Myocyte (in vitro differentiated cells): ENCODE results near the gene ATG13. TPM values are rescaled to one million over a fixed set of nuclear protein-coding genes. Genes with fewer than 3 reads are reported as not detected.
A peak's percentile ranks its signal among the peaks of the same experiment; 100 is the strongest.

ENCODE experiments used
- DNase-seq: peaks from one replicate; pipeline ENCODE4 v3.0.0-alpha.2; 2012; ENCODE audit warnings: low read depth
- total RNA-seq: library from RNA; depleted of rRNA; stranded (reverse); fragments of >200 nt; gene quantifications from 2 replicates; pipeline ENCODE4 v1.2.3, GENCODE V29; 2014

The ATG13 gene
- total RNA-seq, 1 donor from 2014 or later = 68.2 TPM

DNA sequence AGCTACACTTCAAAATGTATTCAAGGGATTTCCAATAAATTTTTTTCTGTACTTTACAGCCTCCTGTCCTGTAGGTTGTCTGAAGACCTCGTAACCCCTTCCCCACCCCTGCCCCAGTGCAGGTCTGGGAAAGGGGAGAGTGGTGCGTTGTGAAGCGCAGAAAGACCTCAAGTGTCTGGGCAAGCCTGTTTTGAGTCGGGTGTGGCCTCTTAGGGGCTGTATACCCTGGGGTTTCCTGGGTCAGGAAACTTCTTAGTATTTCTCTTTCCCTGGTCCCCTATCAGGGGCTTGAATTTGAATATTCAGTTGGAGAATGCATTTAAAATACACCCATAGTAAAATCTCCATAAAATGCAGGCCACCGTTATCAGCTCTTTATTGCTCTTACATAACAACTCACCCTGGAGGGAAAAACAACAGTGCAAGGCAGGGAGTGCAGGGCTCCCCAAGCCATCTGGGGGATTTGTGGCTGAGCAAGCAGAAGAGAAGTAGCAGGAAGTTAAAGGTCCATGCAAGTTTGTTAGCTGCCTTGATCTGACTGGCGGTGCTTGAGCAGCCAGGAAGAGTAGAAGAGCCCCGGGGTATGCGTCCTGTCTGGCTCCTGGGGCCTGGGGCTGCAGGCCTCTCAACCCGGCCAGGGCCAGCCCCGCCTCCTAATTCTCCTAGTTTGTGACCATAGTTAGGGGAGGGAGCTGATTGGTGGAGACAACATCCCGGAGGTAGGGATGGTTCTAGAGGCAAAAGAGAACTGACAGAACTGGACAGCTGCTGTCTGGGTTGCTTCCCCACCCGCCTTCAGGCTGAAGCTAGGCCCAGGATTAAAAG is 57.3 kb downstream of the ATG13 start:
- peak; percentile 95 for DNase-seq

DNA sequence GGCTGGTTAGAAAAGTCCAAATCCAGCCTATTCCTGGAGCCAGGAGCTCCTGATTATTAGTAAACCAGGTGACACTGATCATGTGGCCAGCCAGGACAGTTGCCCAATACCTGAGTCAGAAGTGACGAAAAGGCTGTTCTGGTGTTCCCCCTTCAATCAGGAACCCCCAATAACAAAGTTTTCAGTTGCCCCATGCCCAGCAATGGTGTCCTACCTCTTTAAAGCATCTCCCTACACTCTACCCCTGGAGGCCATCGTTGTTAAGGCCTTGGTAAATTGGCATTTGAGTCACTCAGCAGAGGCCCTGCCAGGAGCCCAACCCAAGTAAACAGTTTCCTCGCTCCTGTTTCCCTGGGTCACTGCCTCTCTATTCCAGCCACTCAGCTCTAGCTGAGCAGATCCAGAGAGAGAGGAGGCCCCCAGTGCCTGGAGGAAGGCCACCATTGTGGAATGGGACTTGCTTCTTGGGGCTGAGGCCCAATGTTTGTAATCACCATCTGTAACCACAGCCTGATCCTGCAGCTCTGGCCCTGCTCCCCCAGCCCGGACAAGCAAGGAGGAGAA is 58.0 kb downstream of the ATG13 start:
- DNase-seq = peak; percentile 91

DNA sequence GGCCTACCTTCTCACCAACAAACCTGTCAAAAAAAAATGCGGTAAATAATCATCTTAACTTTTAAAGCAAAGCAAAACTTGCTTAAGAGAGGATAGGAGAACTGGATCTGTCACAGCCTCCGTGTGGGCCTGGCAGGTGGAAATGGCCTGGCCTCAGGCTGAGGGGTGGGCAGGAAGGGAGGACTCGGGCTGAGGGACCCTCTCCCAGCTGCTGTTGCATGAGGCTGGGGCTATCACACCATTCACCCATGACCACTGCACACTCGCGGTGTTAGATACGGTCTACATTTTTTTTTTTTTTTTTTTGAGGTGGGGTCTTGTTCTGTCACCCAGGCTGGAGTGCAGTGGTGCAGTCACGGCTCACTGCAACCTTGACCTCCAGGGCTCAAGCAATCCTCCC is 58.6 kb downstream of the ATG13 start:
- no peak for DNase-seq

DNA sequence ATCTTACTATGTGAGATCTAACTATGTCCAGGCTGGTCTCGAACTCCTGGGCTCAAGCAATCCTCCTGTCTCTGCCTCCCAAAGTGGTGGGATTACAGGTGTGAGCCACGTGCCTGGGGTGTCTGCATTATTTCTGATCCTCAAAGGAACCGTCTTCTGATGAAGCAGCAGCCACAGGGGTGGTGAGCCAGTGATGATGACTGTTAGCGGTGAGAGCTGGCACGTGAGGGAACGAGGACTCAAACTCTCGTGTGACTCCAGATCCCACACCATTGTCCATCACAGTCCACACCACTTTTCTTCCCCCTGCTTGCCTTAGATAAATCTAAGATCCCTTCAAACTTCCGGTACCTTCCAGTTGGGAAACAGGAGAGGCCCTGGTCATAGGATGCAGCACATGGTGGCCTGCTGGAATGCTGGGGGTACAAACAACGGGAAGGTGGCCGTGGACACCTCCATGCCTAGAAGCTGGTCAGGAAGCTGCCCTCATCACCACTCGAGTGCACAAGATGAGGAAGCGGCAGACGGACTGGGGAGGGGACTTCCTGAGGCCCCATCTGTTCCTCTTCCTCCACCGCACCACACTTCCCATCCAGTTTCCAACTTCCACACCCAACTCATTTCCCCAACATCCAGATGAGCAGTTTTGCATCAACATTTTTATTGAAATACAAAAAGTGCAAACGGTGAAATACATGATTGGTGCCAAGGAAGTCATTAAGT is 59.2 kb downstream of the ATG13 start:
- DNase-seq = no peak

DNA sequence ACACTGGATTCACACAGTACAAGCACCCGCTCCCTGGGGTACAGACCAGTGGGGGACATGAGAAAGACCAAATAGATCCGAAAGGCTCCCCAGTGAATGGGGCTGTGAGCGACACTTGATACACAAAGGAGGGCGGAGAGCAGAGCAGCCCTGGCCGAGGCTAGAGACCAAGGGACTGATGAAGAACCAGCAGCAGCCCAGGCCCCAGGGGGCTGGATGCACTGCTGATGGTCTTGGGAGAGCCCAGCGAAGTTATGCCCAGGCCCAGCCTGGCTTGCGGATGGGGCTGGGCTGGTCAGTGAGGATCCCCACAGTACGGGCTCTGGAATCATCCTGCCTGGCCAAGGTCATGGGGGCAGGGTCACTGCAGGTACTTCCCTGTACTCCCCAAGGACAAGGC is 59.8 kb downstream of the ATG13 start:
- DNase-seq = no peak

DNA sequence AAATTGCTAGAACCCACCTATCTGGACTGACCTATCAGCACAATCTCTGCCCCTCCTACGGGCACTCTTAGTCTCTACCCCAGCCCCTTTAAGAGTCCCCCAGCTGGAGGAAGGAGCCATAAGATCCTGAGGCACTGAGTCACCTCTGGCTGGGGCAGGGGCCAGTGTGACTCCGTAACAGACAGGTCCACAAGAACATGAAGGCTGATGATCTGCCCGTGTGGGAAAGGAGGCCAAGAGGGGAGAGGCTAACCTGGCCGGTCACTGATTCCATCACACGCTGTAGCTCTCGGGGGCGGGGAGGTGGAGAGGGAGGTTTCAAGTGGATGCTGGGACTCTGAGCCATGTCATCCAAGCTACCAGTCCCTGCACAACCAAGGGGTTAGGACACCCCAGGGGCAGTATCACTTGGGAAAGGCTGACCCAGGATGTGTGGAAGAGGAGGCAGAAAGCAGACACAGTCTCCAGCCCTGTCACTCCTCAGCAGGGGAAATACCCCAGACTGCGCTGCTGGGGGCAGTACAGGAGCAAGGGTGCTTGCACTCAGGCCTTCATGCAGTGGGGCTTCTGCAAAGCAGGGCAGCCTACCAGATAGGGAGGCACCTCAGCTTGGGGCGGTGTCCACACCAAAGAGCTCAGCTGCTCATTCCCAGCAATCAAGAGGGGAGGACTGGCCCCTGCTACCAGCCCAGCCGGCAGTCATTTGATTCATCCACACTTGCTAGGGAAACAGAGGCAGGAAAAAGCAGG is 60.8 kb downstream of the ATG13 start:
- no peak for DNase-seq

DNA sequence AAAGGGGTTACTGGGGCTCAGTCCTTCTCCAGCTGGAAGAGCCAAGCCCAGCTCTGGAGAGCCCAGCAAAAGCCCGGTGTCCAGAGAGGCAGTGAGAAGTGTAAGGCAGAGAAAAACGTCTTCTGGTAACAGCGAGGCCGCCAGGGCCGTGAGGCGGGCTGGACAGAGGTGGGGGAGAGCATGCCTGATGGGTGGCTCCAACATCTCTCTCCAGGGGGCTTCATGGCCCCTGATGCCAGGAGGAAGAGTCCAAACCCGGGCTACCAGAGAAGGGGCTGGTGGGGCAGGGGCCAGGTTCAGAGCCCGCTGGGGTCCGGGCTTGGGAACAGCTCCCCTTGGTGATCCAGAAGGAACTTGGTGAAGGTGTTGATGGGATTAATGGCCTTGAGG is 61.4 kb downstream of the ATG13 start:
- no peak for DNase-seq

DNA sequence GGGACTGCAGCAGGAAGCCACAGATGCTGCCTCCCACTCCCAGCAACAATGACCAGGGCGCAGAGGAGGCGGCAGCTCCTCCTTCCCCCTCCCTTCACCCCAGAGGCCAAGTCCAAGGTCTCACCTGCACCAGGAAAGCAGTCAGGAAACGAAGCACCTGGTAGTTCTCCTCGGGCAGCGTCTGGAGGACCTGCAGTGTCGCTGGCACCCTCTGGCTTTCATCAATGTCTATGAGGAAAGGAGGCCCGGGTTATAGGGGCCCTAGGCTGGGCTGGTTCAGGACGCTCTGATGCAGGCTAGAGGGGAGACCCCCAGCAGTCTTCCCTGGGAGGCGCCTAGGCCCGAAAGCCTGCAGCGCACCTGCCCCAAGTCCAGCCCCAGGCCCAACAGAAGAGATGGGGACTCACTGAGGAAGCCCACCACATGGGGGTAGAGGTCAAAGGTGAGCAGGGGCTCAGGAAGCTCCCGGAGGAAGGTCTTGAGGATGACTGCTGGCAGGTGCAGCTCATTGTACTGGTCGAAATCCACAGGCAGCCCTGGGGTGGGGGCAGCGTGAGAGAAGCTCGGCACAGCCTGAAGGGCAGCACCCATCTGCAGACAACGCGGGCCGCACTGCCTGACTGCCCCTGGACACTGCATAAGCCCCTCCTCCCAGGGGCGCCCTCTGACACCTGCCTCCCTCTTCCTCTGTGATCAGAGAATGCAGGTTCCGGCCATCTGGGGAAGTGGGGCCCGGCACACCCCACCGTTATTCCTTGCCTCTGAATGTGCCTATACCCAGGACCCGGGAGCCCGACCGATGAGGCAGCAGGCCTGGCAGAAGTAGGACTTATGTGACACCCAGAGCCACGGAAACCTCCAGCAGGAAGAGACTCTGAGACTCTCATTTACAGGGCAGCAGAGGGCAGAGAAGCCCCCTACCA is 62.1 kb downstream of the ATG13 start:
- no peak for DNase-seq

DNA sequence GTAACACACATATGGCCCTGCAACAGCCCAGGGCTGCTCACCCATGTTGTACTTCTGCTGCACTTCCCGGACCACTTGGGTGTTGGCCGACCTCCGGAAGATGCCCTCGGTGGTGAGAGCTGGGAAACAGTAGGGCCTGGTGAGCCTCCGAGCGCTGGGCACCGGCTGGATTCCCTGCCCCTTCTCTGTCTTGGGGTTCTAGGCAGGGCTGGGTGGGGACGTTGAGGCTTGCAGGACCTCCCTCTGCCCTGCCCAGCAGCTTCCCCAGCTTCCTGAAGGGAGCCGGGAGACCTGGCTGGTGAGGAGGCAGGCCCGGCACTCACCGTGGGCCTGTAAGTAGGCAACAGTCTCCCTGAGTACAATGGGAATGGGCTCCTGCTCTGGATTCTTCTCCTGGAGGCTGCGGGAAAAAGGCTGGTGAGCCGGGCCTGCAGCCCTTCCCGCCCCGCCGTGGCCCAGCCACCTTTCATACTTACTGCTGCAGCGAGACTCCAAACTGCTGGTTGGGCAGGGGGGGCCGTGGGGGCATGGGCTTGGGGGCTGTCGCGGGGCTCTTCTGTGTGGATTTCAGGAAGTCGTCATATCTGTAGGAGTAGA is 62.9 kb downstream of the ATG13 start:
- DNase-seq = no peak

DNA sequence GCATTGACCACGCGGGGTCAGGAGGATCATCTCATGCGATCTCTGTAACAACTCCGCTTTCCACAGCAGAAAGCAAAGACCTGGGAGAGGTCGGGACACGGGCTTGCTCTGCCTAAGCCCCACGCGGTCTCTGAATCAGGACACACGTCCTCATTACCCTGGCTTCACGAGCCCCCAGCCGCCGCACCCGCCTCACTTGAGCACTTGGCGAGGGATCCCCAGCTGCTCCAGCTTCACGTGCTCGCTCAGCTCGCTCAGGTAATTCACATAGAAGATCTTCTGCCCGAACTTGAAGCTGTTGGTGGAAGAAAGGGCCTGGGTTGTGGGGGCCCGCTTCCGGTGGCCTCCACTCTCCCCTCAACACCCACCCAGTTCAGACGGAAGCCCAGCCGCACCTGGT is 63.5 kb downstream of the ATG13 start:
- no peak for DNase-seq

DNA sequence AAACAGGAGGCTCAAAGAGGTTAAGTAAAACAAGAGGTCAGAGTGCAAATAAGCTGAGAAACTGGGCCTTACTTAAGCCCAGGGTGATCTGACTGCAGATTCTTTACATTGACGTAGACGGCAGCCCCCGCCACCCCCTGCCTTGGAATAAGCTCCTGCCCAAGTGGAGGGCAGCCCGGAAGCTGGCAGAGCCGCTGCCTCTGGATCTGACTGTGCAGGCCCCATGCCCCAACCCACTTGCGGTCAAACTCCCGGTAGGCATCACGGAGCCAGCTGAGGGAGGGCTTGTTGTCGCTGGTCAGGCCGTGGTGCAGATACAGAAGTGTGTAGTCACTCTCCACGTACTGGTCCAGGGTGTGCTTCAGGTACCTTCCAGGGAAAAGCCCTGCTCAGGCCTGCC is 64.5 kb downstream of the ATG13 start:
- no peak for DNase-seq

DNA sequence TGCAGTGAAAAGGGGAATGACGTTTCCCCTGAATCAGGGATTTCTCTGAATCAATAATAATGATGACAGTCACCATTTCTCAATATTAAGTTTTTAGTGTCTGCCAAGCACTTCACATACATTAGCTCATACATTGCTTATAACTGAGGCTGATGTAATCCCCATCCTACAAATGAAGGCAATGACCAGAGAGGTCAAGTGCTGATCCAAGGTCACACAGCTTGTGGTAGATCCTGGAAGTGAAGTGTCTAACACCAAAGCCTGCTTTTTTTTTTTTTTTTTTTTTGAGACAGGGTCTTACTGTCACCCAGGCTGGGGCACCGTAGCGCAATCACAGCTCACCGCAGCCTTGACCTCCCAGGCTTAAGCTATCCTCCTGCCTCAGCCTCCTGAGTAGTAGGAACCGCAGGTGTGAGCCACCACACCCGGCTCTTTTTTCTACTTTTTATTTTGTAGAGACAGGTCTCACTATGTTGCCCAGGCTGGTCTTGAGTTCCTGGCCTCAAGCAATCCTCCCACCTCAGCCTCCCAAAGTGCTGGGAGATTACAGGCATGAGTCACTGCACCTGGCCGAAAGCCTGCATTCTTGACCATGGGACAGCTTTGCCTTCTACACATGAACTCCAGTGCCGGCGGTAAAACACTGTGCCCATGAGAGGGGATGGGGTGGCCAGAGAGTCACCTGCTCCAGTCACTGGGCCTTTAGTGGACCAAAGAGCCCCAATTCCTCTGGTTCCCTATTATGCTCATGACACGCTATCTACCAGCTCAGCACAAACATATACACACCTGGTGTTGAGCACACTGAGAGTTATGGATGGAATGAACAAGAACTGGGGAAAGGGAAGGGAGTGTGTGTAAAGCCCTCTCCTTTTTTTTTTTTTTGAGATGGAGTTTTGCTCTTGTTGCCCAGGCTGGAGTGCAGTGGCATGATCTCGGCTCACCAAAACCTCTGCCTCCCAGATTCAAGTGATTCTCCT is 65.7 kb downstream of the ATG13 start:
- no peak for DNase-seq

DNA sequence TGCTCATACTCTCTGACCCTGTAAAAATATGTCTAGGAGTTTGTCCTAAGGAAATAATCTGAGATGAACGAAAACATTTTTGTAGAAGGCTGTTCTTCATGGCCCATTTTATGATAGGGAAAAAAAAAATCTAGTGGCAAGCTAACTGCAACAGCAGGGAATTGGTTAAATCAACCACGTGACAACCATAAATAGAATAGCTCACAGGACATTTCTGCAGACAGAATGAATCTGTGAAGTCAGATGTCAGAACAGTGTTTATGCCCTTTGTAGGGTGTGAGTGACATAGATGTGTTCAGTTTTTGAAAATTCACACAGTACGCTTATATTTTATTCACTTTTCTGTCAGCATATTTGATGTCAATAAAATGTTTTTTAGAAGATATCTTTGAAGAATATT is 67.0 kb downstream of the ATG13 start:
- peak; percentile 56 for DNase-seq

DNA sequence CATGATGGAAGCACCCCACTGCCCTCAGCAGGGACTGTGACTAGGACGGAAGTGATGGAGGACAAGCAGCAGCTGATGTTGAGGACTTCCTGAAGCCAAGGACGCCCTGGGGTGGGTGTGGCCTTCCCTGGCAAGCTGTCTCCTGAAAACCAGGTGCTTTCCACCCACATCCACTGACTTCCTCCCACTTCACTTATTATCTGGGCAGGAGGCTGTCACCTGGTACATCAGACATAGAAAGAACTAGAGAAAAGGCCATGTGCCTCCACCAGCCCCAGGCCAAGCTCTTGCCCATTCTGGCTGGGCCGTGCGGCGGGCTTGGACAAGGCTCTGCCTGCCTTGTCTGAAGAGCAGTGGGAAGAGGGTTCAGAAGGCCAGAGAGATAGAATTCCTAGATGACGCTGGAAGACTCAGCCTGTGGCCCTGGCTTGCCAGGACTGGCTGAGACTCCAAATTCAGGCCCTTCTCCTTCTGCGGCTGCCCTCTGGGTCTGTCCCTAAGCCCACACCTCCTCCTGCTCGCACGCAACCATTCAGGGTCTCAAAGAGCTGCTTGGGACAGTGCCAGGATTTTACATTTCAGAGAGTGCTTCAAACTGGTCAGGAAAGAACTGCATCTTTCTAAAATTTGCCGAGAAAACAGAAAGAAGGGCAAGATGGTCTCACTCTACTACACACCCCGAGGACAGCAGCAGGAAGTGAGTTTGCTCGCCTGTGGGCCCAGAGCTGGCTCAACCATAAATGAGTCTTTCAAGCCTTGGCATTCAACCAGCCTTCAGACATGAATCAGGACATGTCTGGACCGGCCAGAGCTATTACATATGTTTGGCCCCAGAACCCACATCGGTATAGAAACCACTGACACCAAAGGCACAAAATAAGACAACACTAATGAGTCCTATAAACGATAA is 69.8 kb downstream of the ATG13 start:
- DNase-seq = no peak

DNA sequence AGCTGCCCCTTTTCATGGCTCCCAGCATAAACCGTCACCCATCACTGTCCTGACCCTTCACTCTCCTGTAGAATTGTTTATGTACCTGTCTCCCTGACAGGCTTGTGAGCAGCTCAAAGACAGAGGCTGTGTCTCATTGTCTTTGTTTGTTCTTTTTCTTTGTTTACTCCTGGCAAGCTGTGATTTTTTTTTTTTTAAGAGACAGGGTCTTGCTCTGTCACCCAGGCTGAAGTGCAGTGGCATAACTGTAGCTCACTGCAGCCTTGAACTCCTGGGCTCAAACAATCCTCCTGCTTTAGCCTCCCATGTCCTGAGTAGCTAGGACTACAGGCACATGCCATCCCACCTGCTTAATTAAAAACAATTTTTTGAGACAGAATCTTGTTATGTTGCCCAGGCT is 73.3 kb downstream of the ATG13 start:
- no peak for DNase-seq

DNA sequence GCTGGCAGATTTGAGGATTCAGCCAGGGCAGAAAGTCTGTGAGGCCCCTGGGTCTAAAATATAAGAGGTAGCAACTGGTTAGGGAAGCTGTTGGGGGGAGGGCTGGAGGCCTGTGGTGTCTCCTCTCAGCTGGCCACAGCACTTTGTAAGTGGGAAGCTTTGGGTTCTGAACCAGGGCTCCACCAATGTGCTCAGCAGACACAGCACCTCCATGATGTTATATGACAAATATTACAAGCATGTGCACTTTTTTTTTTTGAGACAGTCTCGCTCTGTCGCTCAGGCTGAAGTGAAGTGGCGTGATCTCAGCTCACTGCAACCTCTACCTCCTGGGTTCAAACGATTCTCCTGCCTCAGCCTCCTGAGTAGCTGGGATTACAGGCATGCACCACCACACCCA is 75.1 kb downstream of the ATG13 start:
- DNase-seq = no peak

DNA sequence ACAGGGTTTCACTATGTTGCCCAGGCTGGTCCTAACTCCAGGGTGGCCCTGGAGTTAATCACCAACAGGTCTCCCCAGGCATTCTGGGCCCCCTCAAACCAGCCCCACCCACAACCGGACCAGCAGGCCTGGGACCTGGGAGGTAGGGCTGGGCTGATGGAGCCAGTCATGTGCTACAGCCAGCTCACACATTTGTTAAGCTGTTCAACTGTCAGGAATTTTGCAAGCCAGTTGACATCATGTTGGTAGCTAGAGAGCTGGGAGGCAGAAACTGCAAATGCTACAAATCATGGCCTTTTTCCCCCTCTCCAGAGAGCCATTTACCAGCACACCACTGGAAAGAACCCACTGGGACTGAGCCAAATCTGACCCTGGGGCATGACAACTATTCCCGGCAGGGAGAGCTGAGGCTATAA is 76.3 kb downstream of the ATG13 start:
- DNase-seq = peak; percentile 68

DNA sequence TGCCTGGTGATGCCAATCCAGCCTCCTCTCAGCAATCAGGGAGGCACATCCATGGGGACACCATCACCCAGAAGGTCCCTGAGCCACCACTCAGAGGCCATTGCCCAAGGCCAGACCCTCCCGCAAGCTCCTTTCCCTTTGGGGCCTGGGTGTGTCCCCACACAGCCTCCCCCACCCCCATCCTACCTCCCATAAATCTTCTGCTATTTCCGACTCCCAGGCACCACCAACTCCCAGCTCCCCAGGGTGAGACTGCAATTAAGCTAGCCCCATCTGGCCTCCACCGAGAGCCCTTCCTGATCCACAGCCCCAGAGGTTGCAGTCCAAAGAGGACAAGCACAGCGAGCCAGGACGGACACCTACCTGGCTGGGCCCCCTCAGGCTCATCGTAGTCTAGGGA is 76.7 kb downstream of the ATG13 start:
- no peak for DNase-seq
